GM12878 (cell line): ENCODE data around the gene PTPRH. TPM values are rescaled to one million over a fixed set of nuclear protein-coding genes. Genes with fewer than 3 reads are reported as not detected.
A peak's percentile ranks its signal among the peaks of the same experiment; 100 is the strongest.

Experiments used
- ATF2 ChIP-seq: IDR thresholded peaks from 2 replicates; pipeline ENCODE4 v1.6.1; 2012; ENCODE audit warnings: low read length, inconsistent platforms
- BMI1 ChIP-seq: fragments of 450-650 bp; IDR thresholded peaks from 2 replicates; pipeline ENCODE4 v1.6.1; 2016; ENCODE audit warnings: mild to moderate bottlenecking, moderate library complexity, borderline replicate concordance
- CBX3 ChIP-seq: fragments of 200-600 bp; sonication (generic); IDR thresholded peaks from 2 replicates; pipeline ENCODE4 v1.6.1; 2016; ENCODE audit warnings: low read depth, borderline replicate concordance
- CHD1 ChIP-seq: IDR thresholded peaks from 2 replicates; pipeline ENCODE4 v1.6.1; 2012; ENCODE audit warnings: low read depth, low read length, improper control_type of control experiment
- CREB1 ChIP-seq: IDR thresholded peaks from 2 replicates; pipeline ENCODE4 v1.6.1; 2012; ENCODE audit warnings: low read depth, mild to moderate bottlenecking, inconsistent platforms
- CREM ChIP-seq: IDR thresholded peaks from 2 replicates; pipeline ENCODE4 v1.6.1; 2014; ENCODE audit warnings: antibody characterized with exemption, low read depth
- E2F8 ChIP-seq: fragments of 450-650 bp; IDR thresholded peaks from 2 replicates; pipeline ENCODE4 v1.6.1; 2018; ENCODE audit warnings: mild to moderate bottlenecking, low read depth, moderate library complexity; ENCODE audit not compliant: partially characterized antibody
- ESRRA ChIP-seq: IDR thresholded peaks from 2 replicates; pipeline ENCODE4 v1.6.1; 2012; ENCODE audit warnings: mild to moderate bottlenecking, low read length, improper control_type of control experiment
- GATAD2B ChIP-seq: fragments of 450-650 bp; conservative IDR thresholded peaks from 2 replicates; pipeline ENCODE4 v1.6.1; 2017; ENCODE audit warnings: low read depth, mild to moderate bottlenecking, moderate library complexity
- IRF4 ChIP-seq: IDR thresholded peaks from 2 replicates; pipeline ENCODE4 v1.6.1; 2011; ENCODE audit warnings: low read depth, low read length
- JUNB ChIP-seq: IDR thresholded peaks from 2 replicates; pipeline ENCODE4 v1.6.1; 2016; ENCODE audit warnings: antibody characterized with exemption, mild to moderate bottlenecking
- KDM1A ChIP-seq: fragments of 200-600 bp; sonication (generic); IDR thresholded peaks from 2 replicates; pipeline ENCODE4 v1.6.1; 2016; ENCODE audit warnings: borderline replicate concordance
- MAX ChIP-seq: IDR thresholded peaks from 2 replicates; pipeline ENCODE4 v1.6.1; 2012; ENCODE audit warnings: low read depth, low read length, improper control_type of control experiment
- MEF2B ChIP-seq: fragments of 450-650 bp; IDR thresholded peaks from 2 replicates; pipeline ENCODE4 v1.6.1; 2018; ENCODE audit warnings: mild to moderate bottlenecking, moderate library complexity; ENCODE audit not compliant: partially characterized antibody, poor library complexity, severe bottlenecking
- NBN ChIP-seq: fragments of 450-650 bp; IDR thresholded peaks from 2 replicates; pipeline ENCODE4 v1.6.1; 2016
- NFIC ChIP-seq: IDR thresholded peaks from 2 replicates; pipeline ENCODE4 v1.6.1; 2012; ENCODE audit warnings: low read depth, mild to moderate bottlenecking, inconsistent platforms, low read length, moderate library complexity
- NFYB ChIP-seq: IDR thresholded peaks from 2 replicates; pipeline ENCODE4 v1.6.1; 2011; ENCODE audit warnings: low read depth, mild to moderate bottlenecking, low read length, improper control_type of control experiment, moderate library complexity; ENCODE audit not compliant: insufficient read depth
- PML ChIP-seq: IDR thresholded peaks from 2 replicates; pipeline ENCODE4 v1.6.1; 2012; ENCODE audit warnings: low read length, inconsistent platforms
- RAD51 ChIP-seq: fragments of 450-650 bp; IDR thresholded peaks from 2 replicates; pipeline ENCODE4 v1.6.1; 2016; ENCODE audit warnings: moderate library complexity, mild to moderate bottlenecking, inconsistent platforms
- TAF1 ChIP-seq: IDR thresholded peaks from 2 replicates; pipeline ENCODE4 v1.6.1; 2011; ENCODE audit warnings: mild to moderate bottlenecking, low read depth, low read length, borderline replicate concordance
- TCF7 ChIP-seq: IDR thresholded peaks from 2 replicates; pipeline ENCODE4 v1.6.1; 2014; ENCODE audit warnings: antibody characterized with exemption, borderline replicate concordance
- USF2 ChIP-seq: IDR thresholded peaks from 2 replicates; pipeline ENCODE4 v1.6.1; 2011; ENCODE audit warnings: low read depth, low read length, improper control_type of control experiment, borderline replicate concordance
- YY1 ChIP-seq: IDR thresholded peaks from 2 replicates; pipeline ENCODE4 v1.6.1; 2011; ENCODE audit warnings: low read depth, mild to moderate bottlenecking, low read length
- ZNF384 ChIP-seq: IDR thresholded peaks from 2 replicates; pipeline ENCODE4 v1.6.1; 2012; ENCODE audit warnings: low read depth, mild to moderate bottlenecking, low read length, improper control_type of control experiment, borderline replicate concordance
- ZNF687 ChIP-seq: fragments of 450-650 bp; IDR thresholded peaks from 2 replicates; pipeline ENCODE4 v1.6.1; 2017; ENCODE audit warnings: mild to moderate bottlenecking, moderate library complexity
- polyA plus RNA-seq, 11 experiments: library from polyadenylated mRNA; depleted of rRNA in 4 of 11; unstranded in 6 of 11; stranded (reverse) in 5 of 11; fragments of >200 nt; fragmentation: Nextera tagmentation in 4 of 11; fragmentation: Illumina TruSeq in 1 of 11; extraction: Ambion mirVana in 4 of 11; extraction: Trizol in 1 of 11; gene quantifications; 1 replicate in 1 of 11; 2 replicates in 10 of 11; pipeline versions ENCODE4 v1.2.1 to v1.2.3, GENCODE V29; 2011 to 2016; ENCODE audit warnings: inconsistent platforms in 2 of 11, missing spikeins in 2 of 11, low read depth in 1 of 11
- total RNA-seq, 4 experiments: library from RNA; depleted of rRNA in 3 of 4; stranded (reverse); fragments of >200 nt in 3 of 4; fragmentation: Illumina TruSeq in 1 of 4; extraction: Trizol in 1 of 4; gene quantifications; 2 replicates each; pipeline versions ENCODE4 v1.2.1 to v1.2.3, GENCODE V29; 2013 to 2021

PTPRH gene
- total and polyA plus RNA-seq, 10 of the 15 experiments (the other 5 are each of a cell fraction or from before 2014, with no cell fraction given): 0.08 TPM; not detected in 9

- TF ChIP-seq BMI1 (no peak), YY1 (0 out of 2 replicates have a peak, but pooled peaks have one; percentile 32), MEF2B (no peak), CBX3 (no peak), USF2 (no peak), ATF2 (no peak), TAF1 (no peak), TCF7 (no peak), E2F8 (no peak), NFYB (no peak), MAX (no peak), CREM (peak; percentile 71; the same call in 1 of the 2 replicates), GATAD2B (no peak), IRF4 (no peak), CREB1 (peak; percentile 77), KDM1A (no peak), NFIC (no peak), ZNF384 (no peak), PML (no peak), ZNF687 (no peak), RAD51 (no peak), ESRRA (no peak), NBN (no peak), CHD1 (no peak), JUNB (no peak)
Measured at GRCh38 chr19:55197528-55197927, 11.8 kb downstream of the PTPRH start (continued).
